ENCODE results near the gene ZNF398.

- TF ChIP-seq CTCF (IDR thresholded peaks at IDR 0.05) (no peak), EP300 (IDR thresholded peaks at IDR 0.05) (no peak), POLR2AphosphoS5 (IDR thresholded peaks at IDR 0.05) (no peak), POLR2A (IDR thresholded peaks at IDR 0.05) (no peak)
These were observed 58.6 kb downstream of the ZNF398 start for GRCh38 chr7:149205690-149206381.

Data from sigmoid colon (tissue), 4 donors.